Hematopoietic multipotent progenitor cell treated with erythropoietin and hydrocortisone succinate and interleukin-3 and kit ligand, for 4 days (in vitro differentiated cells): Measurements from ENCODE around the gene GLG1.
"Not testable (repeated sequence)": the region's sequence is repeated elsewhere in the genome, so short reads cannot be mapped to it uniquely, and the experiment has no call there.

Source experiments
- DNase-seq: peaks from one replicate; pipeline ENCODE4 v3.0.0-alpha.2; 2015

GLG1 gene

DNA sequence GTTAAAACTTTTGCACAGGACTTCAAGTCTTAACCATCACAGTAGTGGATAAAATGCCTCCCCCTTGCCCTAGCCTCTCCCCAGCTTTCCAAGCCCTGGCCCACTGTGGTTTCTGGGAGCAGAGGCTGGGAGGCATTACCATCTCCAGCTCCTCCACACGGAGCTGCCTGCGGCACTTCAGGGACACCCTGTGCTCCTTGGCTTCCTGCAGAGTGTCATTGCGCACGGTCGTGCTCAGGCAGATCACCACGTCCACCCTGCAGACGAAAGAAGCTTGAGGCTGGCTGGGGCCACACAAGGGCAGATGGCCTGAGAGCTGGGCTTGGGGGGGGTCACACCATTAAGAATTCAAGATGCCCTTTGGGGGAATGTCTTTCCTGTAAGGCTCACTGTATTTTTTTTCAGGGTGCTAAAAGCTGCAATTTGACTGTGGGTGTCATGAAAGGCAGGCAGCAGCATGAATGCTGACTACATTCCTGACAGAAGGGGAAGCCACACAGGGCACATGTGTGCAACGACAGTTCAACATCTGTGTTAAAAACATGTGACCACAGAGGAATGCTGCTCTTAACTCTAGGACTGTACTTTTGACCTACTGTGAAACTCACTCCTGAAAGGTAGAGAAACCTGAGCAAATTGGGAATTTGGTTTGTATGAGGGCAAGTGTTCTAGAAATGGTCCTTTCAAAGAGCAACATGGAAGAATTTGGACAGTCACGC, 137.9 kb downstream of the GLG1 start:
- DNase-seq = no peak

DNA sequence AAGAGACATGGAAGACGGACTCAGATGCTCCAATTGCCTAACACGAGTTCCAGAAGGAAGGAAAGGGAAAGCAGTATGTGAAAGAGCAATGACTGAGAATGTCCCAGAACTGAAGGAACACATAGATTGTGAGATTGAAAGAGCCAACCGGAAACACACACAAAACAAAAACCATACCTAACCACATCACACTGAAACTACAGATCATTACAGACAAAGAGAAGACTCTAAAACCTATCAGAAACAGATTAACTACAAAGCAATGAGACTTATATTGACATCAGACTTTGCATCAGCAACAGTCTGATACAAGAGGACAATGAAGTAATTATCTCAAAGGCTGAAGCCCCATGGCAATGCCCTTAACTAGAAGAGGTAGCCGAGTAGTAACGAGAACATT, 140.0 kb downstream of the GLG1 start:
- DNase-seq = no peak

DNA sequence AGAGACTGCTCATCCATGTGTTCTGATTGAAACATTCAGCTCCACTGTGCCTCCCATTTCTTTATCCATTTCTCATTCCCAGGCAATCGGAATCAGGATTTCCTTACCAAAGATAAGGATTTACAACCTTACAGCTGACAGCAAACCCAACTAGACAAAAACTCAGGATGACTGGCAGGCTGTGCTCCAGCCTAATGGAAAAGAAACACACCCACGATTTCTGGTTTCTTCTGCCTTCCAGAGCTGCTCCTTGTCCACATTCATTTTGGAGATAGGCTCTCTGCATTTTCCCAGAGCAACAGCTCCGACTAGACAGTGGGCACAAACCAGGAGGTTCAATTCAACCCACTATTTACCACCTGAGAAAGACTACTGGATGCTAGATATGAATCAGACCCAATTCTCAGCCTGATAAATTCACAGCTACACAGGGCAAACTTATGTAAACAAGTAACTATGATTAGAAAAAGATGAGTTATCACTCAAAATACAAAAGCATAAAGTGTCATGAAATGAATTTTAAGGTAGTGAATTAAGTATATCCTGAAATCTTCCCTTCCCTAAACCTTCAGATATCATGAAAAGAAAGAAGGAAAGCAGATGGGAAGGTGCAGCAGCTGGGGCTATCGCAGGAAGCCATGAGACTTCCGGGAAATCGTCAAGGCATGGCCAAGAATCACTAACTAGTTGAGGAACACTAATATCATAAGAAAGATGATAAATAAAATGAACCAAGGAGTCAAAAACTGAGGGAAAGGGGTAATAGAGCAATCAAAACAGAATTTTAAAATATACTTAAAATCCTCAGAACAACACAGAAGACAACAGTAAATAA, 140.8 kb downstream of the GLG1 start:
- no peak for DNase-seq

DNA sequence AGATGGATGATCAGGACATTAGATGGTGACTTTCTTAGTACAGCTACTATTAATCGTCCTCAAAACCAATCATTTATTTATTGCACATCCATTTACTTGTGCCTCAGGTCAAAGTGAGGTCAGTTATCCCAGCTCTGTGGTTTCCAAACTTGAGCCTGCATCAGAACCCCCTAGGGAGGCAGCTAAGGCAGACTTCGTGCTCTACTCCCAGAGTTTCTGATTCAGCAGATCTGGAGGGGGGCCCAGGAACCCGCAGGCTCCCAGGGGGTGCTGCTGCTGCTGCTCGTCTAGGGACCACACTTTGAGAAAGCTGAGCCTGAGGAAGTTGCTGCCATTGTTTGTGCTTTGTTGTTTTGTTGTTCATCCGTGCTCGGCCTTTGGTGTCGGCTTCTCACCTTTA, 141.6 kb downstream of the GLG1 start:
- DNase-seq = no peak

DNA sequence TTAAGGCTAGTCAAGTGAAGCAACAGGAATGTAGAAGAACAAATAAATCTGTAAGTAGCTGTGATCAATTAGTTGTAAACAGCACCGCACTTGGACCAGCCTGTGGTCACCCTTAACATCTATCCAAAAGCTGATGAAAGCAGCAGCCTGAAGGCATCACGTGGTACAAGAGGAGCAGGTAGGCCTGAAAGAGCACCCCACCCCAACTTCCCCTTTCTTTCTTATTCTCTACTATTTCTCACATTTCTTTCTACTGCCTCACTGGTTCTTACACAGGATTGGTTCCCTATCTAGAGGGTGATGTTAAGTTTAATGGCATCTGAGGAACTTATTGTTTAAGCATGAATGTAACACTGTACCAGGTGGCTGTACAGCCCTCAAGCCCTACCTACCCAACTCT, 143.0 kb downstream of the GLG1 start:
- no peak for DNase-seq

DNA sequence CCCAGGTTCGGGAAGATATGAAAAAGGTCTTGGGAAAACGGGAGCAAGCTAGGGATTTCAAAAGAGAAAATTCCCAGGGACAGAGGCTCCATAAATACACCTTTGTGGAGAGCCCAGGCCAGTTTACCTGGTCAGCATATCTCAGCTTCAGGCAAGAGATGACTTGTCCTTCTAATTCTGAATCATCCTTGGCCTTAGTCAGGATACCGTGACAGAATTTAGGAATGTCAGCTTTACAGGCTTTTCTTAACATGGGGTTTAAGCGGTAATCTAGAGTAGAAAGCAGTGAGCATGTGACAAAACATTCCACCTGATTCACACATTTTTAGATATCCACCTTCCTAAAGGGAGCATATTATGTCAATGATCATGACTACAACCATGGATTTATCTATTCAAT, 144.6 kb downstream of the GLG1 start:
- DNase-seq = no peak

DNA sequence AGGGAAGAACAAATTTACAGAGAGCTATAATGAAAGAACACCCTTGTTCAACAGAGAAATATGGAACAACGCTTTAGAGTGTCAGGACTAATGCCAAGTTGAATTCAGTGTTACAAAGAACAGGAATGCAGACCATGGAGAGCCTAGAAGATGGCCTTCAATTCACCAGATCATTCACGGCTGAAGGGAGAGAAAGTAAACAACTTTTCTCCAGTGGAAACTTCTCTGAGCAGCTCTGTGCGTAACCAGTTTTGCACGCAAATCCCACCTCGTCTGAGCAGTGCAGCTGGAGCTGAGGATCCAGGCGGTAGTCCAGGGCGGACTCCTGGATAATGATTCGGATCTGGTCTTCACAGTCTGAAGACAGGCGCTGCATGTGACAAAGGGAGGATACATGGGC, 145.1 kb downstream of the GLG1 start:
- DNase-seq = no peak

DNA sequence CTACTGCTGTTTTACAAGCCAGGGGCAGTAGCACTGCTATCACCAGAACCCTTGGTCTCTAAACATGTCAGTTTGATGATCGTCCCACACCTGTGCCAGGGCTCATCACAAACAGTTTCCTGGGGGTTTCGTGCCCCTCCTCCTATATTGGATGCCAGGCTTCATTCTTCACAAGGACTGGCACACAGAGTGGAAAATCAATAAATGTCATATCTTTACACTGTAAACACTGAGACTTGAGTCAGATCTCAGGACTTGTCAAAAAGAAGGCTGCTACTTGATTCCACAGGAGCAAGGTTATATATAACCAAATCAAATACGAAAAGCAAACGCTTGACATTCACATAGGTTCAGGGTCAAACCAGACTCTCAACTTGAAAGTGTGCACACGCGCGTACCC, 146.4 kb downstream of the GLG1 start:
- DNase-seq = no peak

DNA sequence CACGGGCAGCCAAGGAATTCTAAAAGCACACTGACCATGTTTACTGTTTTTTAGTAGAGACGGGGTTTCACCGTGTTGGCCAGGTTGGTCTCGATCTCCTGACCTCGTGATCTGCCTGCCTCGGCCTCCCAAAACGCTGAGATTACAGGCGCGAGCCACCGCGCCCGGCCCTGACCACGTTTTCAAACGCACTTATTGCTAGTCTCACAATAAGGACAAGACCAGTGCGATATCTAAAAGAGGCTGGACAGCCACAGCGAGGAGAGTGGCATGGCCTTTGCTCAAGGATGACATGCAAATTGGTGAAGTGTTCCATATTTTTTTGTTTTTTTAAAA, 150.7 kb downstream of the GLG1 start:
- DNase-seq = no peak

DNA sequence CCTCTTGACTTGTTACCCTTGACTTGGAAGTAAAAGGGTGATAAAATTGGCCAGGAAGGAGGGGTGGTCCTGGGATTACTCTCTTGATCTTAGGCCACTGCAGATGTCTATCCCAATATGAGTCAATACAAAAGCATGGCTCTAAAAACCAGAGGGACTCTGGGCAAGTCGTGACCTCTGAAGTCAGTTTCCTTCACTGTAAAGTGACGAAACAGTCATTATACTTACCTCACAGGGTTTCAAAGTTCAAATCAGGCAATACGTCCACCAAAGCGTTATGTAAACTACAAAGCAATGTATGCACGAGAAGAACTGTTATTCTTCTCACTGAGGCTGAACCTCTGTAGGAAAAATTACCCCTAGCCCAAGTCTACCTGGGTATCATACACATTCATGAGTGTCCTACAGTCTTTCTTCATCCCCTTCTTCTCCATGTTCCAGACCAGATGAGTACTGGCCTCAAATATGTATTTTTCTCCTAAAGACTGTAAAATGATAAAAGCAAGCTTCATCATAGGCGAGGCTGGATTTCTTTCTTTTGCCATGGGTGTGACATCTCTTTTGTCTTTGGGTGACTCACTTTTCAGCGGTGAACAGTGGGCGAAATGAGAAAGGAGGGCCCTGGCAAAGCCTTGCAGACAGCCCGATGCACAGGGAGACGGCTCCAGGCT, 151.2 kb downstream of the GLG1 start:
- no peak for DNase-seq

DNA sequence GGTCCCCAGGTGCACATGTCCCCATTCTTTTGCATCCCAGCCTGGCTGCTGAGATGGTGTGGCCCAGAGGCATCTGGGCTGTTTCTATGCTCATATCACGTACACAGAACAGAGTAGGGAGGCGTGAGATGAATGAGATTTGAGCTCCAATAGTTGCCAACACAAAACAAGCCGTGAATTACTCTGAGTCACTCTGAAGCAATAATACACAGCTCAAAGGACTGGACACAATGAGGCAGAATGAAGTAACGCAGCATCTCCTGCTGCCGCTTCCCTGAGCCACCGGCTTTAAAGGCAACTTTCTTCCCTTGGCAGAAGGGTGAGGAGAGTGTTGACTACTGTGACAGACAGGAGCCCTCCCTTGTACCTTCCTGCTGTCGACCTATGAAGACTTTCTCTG, 151.7 kb downstream of the GLG1 start:
- DNase-seq = no peak

DNA sequence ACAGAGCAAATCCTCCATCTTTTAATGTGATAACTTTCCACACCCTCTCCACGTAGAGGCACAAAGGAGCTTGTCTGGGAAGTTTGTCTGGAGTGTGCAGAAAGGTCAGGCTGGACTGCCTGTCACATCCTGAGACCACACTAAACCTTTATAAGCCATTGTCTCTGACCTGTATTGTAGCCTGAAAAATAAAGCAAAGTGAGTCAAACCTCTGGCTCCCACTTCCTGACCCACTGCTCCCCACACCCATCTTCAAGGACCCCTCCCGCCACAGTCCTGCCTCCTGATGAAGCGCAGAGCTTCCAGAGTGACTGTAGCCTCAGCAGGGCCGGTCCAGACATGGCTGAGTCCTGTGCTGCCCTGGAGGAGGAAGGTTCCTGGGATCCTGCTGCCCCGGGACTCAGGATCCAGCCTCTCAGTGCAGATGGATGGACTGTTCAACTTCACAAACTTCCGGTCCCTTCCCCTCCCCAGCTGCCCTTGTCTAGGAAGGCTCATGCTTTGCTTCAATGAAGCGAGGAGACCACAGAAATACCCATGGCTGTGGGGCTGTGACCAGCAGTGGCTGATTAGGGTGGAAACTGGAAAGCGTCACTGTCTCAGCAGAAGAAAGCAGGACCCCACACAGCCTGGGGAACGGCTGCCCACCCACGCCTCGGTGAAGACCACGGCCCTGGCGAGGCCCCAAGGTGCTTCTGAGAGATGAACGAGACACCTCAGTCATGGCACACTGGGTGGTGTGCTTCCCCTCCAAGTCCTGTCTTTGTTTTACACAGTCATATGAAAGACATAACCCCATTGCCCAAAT, 154.8 kb downstream of the GLG1 start:
- no peak for DNase-seq

DNA sequence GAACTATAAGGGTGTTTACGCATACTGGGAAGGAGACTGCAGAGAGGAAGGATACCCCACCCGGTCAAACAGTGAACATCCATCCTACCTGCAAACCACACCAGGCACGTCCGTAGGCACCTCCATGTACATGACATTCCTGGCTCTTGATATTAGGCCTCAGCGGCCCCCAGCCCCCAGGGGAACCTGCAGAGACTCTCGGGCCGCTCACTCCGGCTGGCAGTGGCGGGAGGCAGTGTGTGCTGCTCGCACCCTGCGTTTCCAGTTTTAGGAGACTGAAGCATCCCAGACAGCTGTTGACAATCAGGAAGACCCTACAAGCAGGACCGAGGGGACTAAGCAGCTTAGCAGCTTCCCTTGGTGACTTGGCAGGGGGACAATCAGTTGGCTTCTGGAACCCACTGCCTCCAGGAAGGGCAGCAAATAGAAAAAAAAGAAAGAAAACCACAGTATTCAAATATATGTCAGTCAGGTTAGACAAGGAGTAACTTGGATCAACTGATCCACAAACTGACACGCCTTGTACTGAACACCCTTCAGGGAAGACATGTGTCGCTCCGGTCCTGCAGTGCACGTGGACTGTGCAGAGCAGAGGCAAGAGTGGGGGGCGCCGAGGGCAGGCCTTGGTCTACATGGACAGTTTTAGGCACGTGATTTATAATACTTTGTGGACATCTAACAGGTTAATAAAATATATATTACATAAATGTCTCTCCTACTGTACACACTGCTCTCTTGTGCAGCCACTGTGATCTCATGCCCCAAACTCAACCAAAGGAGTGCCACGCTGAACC, 155.8 kb downstream of the GLG1 start:
- no peak for DNase-seq

DNA sequence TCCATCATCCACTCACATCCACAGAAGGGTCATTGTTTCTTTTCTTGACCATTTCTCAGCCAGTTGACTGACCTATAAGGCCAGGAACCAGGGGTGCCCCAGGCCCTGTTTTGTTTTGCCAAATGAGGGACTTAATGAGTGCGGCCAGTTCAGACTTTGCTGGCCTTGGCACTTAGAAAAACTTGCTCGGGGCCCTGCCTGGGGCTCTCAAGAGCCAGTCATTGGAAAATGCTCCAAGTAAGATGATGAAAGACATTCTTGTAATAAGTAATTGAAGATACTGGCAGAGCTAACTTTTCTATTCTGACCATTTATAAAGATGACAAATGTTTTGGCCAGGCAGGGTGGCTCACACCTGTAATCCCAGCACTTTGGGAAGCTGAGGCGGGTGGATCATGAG, 156.7 kb downstream of the GLG1 start:
- no peak for DNase-seq

DNA sequence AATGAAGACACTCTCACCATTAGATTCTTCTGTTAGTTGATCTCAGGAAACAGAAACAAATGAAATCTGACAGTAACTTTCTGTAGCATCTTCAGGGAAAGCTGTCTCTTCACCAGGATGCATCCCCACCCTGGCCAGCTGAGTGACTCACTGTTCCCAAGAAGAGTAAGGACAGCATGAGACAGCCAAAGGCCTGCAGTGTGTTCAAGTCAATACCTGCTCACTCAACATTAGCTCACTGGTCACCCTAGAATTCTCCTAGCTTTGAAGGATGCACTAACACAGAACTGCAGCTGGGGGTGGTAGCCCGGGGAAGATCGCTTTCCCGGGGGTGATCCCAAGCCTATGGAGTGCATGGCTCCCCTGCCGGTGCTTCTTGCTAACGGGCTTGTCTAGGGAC, 157.4 kb downstream of the GLG1 start:
- DNase-seq = no peak

DNA sequence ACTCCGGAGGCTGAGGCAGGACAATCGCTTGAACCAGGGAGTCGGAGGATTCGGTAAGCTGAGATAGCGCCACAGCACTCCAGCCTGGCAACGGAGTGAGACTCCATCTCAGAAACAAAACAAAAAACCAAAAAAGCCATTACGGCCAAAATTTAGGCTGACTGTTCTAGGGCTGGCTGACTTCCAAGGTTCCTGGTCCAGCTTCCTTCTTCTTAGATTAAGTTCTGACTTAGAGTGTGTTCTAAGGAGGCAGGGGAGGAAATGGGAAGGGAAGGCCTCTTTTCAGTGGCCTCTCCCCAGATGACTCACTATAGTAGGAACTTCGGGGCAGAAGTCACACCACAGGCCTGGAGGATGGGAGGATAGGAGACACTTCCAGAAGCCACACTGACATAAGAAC, 157.9 kb downstream of the GLG1 start:
- peak; percentile 17 for DNase-seq

DNA sequence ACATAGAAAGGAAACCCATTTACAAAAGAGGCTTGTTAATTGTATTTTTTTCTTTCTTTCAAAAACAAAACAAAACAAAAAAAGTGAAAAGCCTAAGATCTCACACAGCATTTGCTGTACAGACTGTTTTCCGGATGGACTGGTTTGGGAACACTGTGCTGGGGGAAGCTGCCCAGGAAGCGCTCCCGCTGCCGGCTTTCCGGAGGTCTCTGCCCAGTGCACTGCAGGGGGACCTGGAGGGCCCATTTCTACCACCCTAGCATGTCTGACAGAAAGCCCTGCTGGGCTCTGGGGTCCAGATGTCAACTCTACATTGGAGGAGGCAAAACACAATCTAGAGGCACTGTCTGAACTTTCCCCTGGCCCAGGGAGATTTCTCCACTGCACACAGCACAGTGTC, 159.3 kb downstream of the GLG1 start:
- no peak for DNase-seq

DNA sequence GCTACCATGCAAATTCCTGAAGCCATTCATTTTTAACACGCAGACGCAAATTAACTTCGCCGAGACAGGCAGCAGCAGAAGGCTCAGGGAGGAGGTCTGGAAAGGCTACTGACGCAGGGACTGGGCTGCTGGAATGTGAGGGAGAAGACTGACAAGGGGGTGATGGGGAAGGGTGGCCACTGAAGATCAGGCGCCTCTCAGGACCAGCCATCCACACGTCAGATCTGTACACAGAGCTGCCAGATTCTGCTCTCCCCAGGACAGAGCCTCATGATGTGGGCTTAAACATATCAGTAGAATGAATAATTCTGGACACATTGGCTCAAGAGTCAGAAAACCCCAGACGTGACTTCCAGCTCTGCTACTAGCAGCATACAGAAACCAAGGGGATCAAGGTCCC, 160.0 kb downstream of the GLG1 start:
- DNase-seq = no peak

DNA sequence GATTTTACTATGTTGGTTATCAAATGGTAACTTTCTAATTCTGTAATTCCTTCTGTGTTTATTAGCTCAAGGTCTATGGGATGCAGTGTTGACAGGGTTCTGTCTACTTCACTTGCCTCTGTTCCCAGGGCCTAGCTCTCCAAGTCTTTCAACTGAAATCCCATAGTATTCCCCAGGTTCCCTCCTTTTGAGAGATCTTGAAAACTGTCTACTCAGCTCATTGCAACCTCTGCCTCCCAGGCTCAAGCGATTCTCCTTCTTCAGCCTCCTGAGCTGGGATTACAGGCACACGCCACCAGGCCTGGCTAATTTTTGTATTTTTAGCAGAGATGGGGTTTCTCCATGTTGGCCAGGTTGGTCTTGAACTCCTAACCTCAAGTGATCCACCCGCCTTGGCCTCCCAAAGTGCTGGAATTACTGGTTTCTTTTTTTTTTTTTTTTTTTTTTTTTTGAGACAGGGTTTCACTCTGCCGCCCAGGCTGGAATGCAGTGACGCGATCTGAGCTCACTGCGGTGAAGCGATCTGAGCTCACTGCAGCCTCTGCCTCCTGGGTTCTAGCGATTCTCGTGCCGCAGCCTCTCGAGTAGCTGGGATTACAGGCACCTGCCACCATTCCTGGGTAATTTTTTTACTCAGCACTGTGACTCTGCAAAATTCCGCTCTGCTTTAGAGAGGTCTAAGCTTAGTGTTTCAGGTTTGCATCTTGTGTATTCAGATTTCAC, 163.1 kb downstream of the GLG1 start:
- DNase-seq = not testable (repeated sequence)

DNA sequence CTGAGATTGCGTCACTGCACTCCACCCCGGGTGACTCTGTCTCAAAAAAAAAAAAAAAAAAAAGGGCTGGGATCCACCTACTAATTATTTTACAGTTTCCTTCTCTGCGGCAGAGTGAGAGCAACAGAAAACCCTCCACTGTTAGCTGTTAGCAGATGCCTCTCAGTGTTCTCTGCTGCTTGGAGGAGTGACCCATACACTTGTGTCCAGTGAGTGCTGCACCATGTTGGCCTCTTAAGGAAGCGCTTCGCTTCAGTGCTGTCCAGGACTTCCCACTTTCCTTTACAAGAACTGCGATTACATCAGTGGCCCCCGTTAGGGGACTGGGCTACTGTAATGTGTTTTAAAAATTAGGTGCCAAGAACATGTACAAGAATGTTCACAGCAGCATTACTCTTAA, 167.2 kb downstream of the GLG1 start:
- DNase-seq = no peak

DNA sequence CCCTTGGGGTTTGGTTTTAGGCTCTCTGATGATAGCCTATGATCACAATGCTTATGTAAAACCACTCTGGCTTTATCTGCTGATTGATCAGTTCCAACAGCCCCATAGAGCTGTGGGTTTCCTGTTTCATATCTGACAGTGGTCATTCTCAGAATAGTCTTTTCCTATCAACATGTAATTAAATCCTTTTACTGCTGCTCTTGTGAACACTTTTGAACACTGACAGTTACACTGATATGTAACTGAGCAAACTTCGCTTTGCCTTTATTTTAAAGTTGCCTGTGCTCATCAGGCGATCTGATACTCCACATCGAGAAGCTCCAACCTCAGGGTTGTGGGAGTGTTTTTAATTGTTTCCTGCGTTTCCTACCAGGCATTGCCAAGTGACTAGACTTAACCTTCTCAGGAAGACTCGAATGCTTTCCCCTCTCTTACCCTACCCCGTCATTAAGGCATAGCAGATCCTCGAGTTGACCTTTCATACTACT, 168.4 kb downstream of the GLG1 start:
- peak; percentile 87 for DNase-seq

DNA sequence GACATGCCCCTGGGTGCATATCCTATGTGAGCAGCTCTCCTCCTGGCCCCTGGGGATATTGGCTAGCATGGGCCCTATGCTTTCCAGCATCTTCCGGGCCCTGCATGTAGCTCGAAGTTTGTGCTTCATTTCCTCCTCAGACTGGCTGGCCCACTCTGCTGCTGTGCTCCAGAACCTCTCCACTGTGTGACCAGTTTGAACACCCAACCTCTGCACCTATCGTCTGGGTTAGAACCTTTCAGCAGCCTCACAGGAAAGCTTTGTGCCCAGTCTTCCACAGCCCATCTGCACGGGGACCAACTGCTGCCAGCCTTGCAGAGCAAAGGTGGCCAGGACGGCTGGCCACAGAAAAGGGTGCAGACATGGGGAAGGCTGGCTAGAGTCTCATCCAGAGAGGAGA, 175.4 kb downstream of the GLG1 start:
- no peak for DNase-seq
